GM10266 (cell line): ENCODE data around the gene EMILIN3.

ENCODE experiments used
- DNase-seq: peaks from one replicate; pipeline ENCODE4 v3.0.0; 2012; ENCODE audit errors: extremely low spot score
- CTCF ChIP-seq: IDR thresholded peaks from 2 replicates; pipeline ENCODE4 v1.5.1; 2012; ENCODE audit warnings: mild to moderate bottlenecking, low read depth; ENCODE audit not compliant: control insufficient read depth, insufficient read depth; ENCODE audit errors: missing control alignments

Gene EMILIN3

DNA sequence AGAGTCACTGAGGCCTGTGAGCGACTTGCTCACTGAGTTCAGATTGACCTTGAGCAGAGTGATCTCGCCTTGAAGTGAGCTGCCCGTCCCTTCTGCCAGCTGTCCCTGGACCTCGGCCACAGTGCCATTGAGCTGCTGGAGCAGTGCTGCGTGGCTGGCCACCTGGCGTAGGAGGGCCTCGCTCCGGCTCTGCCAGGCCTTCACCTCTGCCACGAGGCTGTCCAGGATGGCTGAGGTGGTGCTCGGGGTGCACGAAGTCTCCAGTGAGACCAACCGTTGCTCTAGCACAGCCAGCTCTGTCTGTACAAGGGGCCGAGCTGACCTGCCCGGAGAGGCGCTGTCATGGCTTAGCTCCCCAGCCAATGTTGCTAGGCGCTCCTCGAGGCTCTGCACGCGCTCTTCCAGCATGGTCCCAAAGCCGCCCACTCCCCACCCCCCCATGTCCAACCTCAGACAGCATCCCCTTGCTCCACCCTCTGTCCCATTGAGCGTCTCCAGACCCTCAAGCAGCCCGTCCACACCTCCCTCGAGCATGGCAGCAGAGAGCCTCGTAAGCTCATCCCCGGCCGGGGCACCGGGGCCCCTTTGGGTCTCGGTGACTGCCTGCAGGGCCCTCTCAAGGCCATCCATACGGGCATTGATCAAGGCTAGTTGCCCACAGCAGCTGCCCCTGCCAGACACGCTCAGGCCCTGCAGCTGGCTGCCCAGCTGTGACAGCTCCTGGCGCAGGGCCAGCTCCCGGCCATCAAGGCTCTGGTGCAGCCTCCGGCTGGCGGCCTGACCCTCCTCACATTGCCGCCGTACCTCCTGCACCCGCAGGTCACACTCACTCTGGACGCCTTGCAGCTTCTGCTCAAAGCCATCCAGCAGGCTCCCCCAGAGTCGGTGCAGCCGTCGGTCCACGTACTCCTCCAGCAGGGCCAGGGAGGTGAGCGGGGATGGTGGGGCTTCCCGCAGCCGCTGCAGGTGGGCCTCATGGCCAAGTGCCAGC is 4.6 kb downstream of the EMILIN3 start:
- no peak for TF ChIP-seq CTCF
- DNase-seq, result no peak

- TF ChIP-seq CTCF, result no peak
- DNase-seq, result no peak
These were observed 5.5 kb downstream of the EMILIN3 start for GRCh38 chr20:41360831-41361756.

DNA sequence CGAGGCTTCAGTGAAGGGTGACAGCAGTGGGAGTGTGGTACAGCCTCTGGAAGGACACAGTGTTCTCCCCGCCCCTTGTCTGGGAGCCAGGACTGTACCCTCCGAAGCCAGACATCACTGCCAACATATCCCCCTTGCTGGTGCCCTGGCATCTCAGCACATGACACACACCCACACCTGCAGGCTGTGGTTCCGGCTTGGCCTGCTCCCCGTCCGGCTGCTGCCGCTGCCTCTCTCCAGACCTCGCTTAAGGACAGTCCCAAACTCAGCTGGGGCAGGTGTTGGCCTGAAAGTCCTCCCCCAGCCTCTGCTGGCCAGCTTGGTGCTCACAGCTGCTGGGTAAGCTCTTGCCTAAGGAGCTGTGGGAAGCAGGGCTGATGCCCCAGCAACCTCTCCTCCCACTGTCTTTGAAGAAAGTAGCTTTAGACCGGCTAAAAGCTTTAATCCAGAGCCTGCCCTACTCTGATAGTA is 7.0 kb downstream of the EMILIN3 start:
- DNase-seq, result no peak
- no peak for TF ChIP-seq CTCF

- TF ChIP-seq CTCF, result no peak
- DNase-seq, result no peak
These were observed 7.9 kb downstream of the EMILIN3 start for GRCh38 chr20:41358717-41359116.

GRCh38 chr20:41358230-41358629 is 8.4 kb downstream of the EMILIN3 start:
- no peak for DNase-seq
- no peak for TF ChIP-seq CTCF

- DNase-seq, result no peak
- no peak for TF ChIP-seq CTCF
These were observed 9.0 kb downstream of the EMILIN3 start for GRCh38 chr20:41357424-41358163.
